Coronary artery (tissue), 2 donors: ENCODE results near the gene OR2A7.
"Not testable (repeated sequence)": the region's sequence is repeated elsewhere in the genome, so short reads cannot be mapped to it uniquely, and the experiment has no call there.

Experiments
- DNase-seq: peaks from one replicate; pipeline ENCODE4 v3.0.0-alpha.2; 2017; ENCODE audit warnings: low spot score
- H3K27ac ChIP-seq, 2 donors: fragments of 200-600 bp; sonication (generic); one replicate each; pipeline ENCODE4 v1.5.1; 2016 to 2019
- H3K4me3 ChIP-seq: fragments of 200-600 bp; sonication (generic); 2 replicates; pipeline ENCODE4 v1.5.1; 2016; ENCODE audit warnings: mild to moderate bottlenecking, moderate library complexity

Gene OR2A7

DNA sequence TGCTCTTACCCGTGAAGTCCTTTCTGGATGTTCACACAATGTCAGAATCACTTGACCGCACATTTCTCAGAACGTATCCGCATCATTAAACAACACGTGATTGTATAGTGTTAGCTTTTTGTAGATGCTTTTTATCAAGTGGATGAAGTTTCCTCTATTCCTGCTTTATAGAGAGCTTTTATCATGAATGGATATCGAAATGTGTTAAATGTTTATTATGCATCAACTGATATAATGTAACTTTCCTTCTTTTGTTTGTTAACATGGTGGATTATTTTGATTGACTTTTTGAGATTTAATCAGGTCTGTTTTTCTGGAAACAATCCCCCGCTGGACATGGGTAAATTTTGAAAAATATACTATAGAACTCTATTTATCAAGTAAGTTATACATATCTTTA lies at the start of gene OR2A7:
TSS of gene OR2A7 (minus strand) at position 101 of the 400 bp plus-strand sequence. CDS start 5,164 bp downstream, outside the sequence.
- H3K27ac ChIP-seq, H3K4me3 ChIP-seq, DNase-seq: not testable (repeated sequence)

- H3K4me3 ChIP-seq, DNase-seq, H3K27ac ChIP-seq: not testable (repeated sequence)
These were observed 47.4 kb upstream of the OR2A7 start, which contains the start of gene OR2A1 for GRCh38 chr7:144311872-144312469. Gene OR2A1 (plus strand): TSS chr7:144312419. CDS start chr7:144318125, 5,706 bp downstream.

- H3K4me3 ChIP-seq, H3K27ac ChIP-seq, DNase-seq: not testable (repeated sequence)
These were observed 46.6 kb upstream of the OR2A7 start for GRCh38 chr7:144311218-144311617.

DNA sequence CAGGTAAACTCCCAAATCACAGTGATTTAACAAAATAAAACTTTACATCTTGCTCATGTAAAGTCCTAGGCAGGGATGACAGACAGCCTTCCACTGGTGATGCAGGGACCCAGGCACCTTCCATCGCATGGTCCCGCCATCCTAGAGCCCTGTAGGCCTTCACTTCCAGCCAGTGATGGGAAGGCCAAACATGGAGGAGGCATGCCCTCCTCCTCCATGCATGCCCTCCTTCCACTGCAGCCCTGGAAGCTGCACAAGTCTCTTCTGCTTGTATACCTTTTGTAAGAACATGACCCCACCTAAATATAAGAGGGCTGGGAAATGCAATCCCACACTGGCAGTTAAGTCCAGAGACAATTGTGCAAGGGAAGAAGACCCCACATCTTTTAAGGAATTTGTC lies 45.1 kb upstream of the OR2A7 start:
- not testable (repeated sequence) for DNase-seq, H3K27ac ChIP-seq, H3K4me3 ChIP-seq

- not testable (repeated sequence) for DNase-seq, H3K4me3 ChIP-seq, H3K27ac ChIP-seq
These were observed 40.6 kb upstream of the OR2A7 start for GRCh38 chr7:144305156-144305555.

DNA sequence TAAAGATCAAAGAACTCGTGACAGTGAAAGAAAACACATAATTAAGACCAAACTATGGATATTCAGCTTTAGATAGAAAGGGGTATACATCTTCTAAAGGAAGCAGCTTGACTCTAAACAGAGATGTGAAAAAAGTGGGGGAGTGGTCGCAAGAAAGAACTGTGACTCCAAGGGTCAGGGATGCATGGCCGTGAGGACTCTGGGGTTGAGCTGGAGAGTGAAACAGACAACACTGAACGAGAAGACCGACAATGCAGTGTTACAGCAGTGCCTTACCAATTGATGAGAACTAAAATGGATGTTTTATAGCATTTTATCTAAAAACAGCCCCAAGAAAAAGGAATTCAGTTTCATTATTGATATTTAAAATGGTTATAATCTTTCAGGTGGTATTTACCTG lies 39.0 kb upstream of the OR2A7 start:
- H3K27ac ChIP-seq, DNase-seq, H3K4me3 ChIP-seq: not testable (repeated sequence)

DNA sequence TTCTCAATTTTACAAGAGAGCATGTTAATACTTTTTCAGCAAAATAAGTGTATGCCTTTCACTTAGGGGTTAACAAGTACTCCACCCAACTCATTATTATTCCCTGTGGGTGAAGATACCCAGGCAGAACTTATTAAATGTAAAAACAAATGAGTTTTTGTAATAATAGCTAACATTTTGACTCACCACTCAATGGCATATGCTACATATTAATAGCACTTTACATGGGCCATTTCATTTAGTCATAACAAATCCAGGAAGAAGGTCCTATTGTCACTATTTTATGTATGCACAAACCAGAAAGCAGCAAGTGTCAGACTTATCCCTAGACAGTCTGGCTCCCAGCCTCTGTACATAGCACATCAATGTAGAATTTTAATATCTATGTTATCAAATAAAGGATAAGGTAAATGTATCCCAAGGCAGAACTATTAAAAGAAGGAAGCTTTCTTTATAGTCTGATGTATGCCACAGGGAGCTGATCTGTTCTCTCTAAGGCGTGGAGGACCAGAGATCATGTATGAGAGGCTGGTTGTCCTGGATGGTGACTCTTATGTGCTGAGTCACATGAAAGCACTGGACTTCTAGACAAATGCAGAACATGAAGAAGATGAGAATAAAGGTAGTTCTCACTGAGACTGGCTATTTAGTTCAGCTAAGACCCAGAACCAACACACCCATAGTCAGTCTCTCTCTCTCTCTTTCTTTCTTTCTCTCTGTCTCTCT lies 38.1 kb upstream of the OR2A7 start:
- not testable (repeated sequence) for H3K27ac ChIP-seq, H3K4me3 ChIP-seq, DNase-seq

DNA sequence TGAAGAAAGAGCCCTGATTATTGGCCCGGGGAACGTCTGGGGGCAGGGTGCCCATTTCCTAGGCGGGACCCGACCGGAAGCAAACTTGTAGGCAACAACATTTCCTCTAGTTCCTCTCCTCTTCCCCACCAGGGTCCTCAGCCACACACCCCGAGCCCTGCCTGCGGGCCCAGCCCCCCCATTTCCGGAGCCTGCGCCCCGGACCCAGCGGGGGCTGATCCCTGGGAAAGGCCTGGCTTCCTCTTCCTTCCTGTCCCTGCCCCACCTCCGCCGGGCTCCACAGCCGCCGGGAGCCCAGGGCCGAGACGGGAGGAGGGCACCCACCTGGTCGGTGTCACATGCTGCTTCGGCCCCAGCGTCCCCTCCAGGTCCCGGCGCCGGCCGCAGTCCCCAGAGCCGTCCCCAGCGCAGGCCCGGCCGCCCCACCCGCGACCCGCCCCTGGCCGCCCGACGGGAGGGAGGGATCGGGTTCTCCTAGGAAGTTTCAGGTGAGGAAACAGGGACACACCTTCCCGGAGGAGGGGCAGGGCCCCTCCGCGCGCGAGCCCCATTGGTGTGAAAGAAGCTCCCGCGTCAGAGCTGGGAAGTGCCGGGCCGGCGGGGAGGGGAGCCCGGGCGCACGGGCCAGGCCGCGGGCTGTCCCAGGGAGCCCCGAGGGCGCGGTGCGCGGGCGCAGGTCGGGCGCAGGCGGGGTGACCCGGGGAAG lies 29.4 kb upstream of the OR2A7 start:
- H3K27ac ChIP-seq, DNase-seq, H3K4me3 ChIP-seq: not testable (repeated sequence)

DNA sequence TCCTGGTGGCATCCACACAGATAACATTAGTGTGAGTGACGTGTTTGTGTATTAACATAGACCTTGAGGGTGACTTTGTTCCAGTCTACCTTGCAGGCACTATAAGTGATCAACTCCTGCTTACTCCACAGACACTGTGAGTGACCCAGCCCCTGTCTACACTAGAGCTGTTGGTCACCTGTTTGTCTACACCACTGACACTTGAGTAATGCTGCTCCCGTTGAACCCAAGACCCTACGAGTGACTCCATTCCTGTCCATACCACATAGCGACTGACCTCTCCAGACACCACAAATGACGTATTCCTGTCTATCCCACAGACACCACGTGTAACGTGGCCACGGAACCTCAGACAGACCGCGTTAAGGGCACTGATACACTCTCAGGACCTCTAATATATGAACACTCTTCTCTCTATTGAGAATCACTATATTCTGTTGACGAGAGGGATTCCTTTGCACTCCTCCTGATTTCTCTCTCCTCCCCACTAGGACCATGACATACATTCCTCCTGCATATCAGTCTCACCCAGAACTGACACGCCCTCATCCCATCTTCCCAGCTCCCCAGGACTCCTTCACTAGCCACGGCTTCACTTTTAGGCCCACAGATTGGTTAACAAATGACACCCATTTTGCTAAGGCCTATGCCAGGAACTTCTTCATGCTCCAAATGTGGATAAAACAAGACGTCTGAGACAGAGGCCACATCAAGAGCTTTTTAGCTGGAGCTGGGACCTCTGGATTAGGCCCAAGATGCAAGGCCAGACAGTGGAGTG lies 28.0 kb upstream of the OR2A7 start:
- DNase-seq, H3K4me3 ChIP-seq: not testable (repeated sequence)

GRCh38 chr7:144291607-144292006 lies 27.0 kb upstream of the OR2A7 start:
- not testable (repeated sequence) for DNase-seq, H3K4me3 ChIP-seq

More for the DNA sequence above, 28.0 kb upstream of the OR2A7 start:
- H3K27ac ChIP-seq, result not testable (repeated sequence)

DNA sequence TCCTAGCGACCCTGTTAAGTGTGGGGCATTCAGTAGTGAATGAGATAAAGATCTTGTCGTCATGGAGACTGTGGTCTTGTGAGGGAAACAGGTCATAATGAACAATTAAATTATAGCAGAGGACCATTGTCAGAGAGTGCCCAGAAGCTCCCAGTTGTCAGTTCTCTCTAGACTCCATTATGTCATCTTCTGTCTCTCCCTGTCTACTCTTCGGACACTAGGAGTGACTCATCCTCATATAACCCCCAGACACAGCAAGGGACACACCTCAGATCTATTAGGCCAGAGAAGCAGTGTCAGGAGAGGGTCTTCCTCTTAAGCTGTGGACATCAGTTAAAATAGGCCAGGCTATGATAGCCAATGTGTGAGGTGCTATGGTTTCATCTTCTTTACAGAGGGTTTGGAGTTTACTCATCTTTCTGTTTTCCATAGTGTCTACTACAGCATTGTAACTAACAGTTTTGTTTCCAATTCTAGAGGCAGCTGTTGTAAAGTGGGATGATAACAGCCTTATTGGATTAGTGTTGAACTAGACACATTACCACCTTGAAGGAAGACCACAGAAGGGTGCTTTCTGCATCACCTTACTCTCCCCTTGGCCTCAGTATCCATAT lies 22.7 kb upstream of the OR2A7 start:
- H3K4me3 ChIP-seq, DNase-seq, H3K27ac ChIP-seq: not testable (repeated sequence)

More at GRCh38 chr7:144291607-144292006, 27.0 kb upstream of the OR2A7 start:
- not testable (repeated sequence) for H3K27ac ChIP-seq

GRCh38 chr7:144283716-144284115 lies 19.1 kb upstream of the OR2A7 start:
- not testable (repeated sequence) for DNase-seq, H3K27ac ChIP-seq, H3K4me3 ChIP-seq

DNA sequence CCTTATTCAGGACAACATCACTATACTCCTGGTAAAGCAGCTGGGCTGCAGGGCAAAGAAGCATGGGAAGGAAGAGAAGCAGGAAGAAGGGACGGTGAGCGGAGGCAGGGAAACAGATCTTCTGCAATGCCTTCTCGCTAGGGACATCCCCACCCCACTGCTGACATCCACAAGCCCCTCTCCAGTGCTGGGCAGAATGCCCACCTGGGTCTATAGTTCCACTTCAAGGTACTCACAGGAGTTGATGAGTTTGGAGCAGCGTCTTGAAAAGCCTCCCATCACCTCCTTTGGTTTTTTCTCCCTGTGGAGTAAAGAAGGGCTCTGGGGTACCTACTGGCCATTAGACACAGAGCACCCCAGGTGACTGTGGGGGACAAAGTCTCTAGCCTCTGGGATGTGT lies 17.9 kb upstream of the OR2A7 start:
- not testable (repeated sequence) for H3K4me3 ChIP-seq, H3K27ac ChIP-seq, DNase-seq

DNA sequence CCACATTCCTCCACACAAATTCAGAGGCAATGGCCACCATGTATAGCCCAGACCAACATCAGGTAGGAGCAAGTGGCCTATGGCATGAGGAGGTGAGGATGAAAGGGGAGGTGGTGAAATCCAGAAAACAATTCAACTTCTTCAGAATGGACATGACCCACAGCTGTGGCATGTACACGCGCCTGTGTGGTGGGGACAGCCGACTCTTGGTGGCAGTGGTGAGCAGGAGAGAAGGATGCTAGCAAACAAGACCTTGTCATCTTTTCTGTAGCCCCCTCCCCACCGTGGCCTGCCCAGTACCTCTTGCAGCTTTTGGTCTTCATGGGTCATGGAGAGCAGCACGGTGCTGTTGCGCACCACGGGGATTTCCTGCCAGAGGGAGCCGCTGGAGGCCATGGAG lies 17.4 kb upstream of the OR2A7 start:
- H3K4me3 ChIP-seq, H3K27ac ChIP-seq, DNase-seq: not testable (repeated sequence)

- not testable (repeated sequence) for H3K27ac ChIP-seq
These were observed 15.4 kb upstream of the OR2A7 start for GRCh38 chr7:144280010-144280409.

DNA sequence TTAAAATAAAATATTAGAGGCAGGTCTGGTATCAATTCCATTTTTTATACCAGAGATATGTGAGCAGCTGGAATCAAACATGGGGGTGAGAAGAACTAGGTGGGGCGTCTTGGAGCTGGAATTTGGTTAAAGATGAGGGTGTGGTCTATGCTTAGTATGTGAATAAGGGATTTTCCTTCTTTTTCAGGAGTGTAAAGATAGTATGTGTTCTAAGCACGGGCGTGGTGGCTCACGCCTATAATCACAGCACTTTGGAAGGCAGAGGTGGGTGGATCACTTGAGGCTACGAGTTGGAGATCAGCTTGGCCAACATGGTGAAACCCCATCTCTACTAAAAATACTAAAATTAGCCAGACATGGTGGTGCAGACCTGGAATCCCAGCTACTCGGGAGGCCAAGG lies 10.7 kb upstream of the OR2A7 start:
- not testable (repeated sequence) for H3K4me3 ChIP-seq, H3K27ac ChIP-seq, DNase-seq

More at GRCh38 chr7:144280010-144280409, 15.4 kb upstream of the OR2A7 start:
- H3K4me3 ChIP-seq, DNase-seq: not testable (repeated sequence)

DNA sequence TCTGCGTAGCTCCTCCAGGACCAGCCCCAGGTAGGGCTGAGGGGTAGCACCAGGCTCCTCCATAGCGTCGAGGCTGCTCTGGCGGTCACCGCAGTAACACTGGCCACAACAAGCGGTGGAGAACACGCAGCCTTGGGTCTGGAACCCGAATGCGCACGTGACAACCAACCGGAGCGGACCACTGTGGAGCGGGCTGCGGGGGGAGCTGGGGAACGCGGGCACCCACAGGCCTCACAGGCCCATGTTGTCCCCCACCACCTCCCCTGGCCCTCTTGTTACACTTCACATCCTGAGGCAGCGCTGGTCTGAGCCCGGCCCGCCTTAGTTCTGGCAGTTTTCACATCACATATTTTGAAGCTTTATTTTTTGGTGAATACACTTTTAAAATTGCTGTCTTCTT lies 4.6 kb upstream of the OR2A7 start, which contains the start of gene CTAGE8:
TSS of gene CTAGE8 (minus strand) at position 101 of the 400 bp plus-strand sequence. CDS start at position 63, 38 bp downstream.
- DNase-seq, H3K27ac ChIP-seq, H3K4me3 ChIP-seq: not testable (repeated sequence)

- H3K4me3 ChIP-seq, DNase-seq, H3K27ac ChIP-seq: not testable (repeated sequence)
These were observed 2.5 kb downstream of the OR2A7 start for GRCh38 chr7:144262128-144262527.
